ENCODE data around the gene PPIH. TPM values are rescaled to one million over a fixed set of nuclear protein-coding genes. Genes with fewer than 3 reads are reported as not detected.
A peak's percentile ranks its signal among the peaks of the same experiment; 100 is the strongest.

Gene PPIH
- total and polyA plus RNA-seq, 2 of the 13 experiments (the other 11 are each of a cell fraction or from before 2014, with no cell fraction given): 29.9 to 72.6 TPM

GRCh38 chr1:42657981-42658876 lies at the start of gene PPIH (continued):
- TF ChIP-seq STAT6 (CRISPR knock-in tag; IDR thresholded peaks at IDR 0.05; ENCODE audit: borderline replicate concordance) (peak; percentile 61; the same call in 1 of the 2 replicates), KDM1A (CRISPR knock-in tag; IDR thresholded peaks at IDR 0.05) (no peak), MTF2 (CRISPR knock-in tag; IDR thresholded peaks at IDR 0.05; ENCODE audit: borderline replicate concordance) (peak; percentile 83; the same call in 1 of the 2 replicates), GATAD2A (CRISPR knock-in tag; IDR thresholded peaks at IDR 0.05) (peak; percentile 33; the same call in 1 of the 2 replicates), SALL2 (CRISPR knock-in tag; IDR thresholded peaks at IDR 0.05) (no peak), ZKSCAN1 (IDR thresholded peaks at IDR 0.05; ENCODE audit: low read length) (no peak), ZNF143 (CRISPR knock-in tag; IDR thresholded peaks at IDR 0.05) (peak; percentile 49; the same call in 1 of the 2 replicates), RFXANK (CRISPR knock-in tag; IDR thresholded peaks at IDR 0.05) (0 out of 2 replicates have a peak, but pooled peaks have one; percentile 31), ZBTB1 (CRISPR knock-in tag; IDR thresholded peaks at IDR 0.05; ENCODE audit: borderline replicate concordance) (no peak), ZFAT (CRISPR knock-in tag; conservative IDR thresholded peaks at IDR 0.05) (no peak), POGZ (CRISPR knock-in tag; IDR thresholded peaks at IDR 0.05) (peak; percentile 89), MTF1 (CRISPR knock-in tag; IDR thresholded peaks at IDR 0.05) (no peak), ZKSCAN8 (CRISPR knock-in tag; IDR thresholded peaks at IDR 0.05; ENCODE audit: borderline replicate concordance) (no peak), KMT2B (CRISPR knock-in tag; IDR thresholded peaks at IDR 0.05) (peak; percentile 97), ZNF235 (CRISPR knock-in tag; IDR thresholded peaks at IDR 0.05; ENCODE audit: borderline replicate concordance) (no peak), KLF6 (CRISPR knock-in tag; IDR thresholded peaks at IDR 0.05) (no peak; the same call in 1 of the 2 replicates), ZNF557 (CRISPR knock-in tag; IDR thresholded peaks at IDR 0.05) (no peak), ZNF572 (CRISPR knock-in tag; IDR thresholded peaks at IDR 0.05) (peak; percentile 84; the same call in 1 of the 2 replicates), BORCS8-MEF2B (CRISPR knock-in tag; IDR thresholded peaks at IDR 0.05) (peak; percentile 90), ZNF776 (CRISPR knock-in tag; IDR thresholded peaks at IDR 0.05) (no peak), ZNF17 (CRISPR knock-in tag; IDR thresholded peaks at IDR 0.05) (no peak), HNF4G (IDR thresholded peaks at IDR 0.05; ENCODE audit: borderline replicate concordance, low read depth, low read length) (peak; percentile 54; the same call in 1 of the 2 replicates), HNF4G (CRISPR knock-in tag; IDR thresholded peaks at IDR 0.05; ENCODE audit: borderline replicate concordance, low read depth) (no peak), TBX3 (IDR thresholded peaks at IDR 0.05; ENCODE audit: borderline replicate concordance) (peak; percentile 38; the same call in 1 of the 2 replicates), HNF4A (CRISPR knock-in tag; IDR thresholded peaks at IDR 0.05) (peak; percentile 60), CHCHD3 (CRISPR knock-in tag; IDR thresholded peaks at IDR 0.05) (no peak), ELF3 (CRISPR knock-in tag; IDR thresholded peaks at IDR 0.05) (peak; percentile 85)
- TF ChIP-seq, protein P1, sequence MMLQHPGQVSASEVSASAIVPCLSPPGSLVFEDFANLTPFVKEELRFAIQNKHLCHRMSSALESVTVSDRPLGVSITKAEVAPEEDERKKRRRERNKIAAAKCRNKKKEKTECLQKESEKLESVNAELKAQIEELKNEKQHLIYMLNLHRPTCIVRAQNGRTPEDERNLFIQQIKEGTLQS (CRISPR knock-in tag; IDR thresholded peaks at IDR 0.05): no peak
- TF ChIP-seq, protein P2, sequence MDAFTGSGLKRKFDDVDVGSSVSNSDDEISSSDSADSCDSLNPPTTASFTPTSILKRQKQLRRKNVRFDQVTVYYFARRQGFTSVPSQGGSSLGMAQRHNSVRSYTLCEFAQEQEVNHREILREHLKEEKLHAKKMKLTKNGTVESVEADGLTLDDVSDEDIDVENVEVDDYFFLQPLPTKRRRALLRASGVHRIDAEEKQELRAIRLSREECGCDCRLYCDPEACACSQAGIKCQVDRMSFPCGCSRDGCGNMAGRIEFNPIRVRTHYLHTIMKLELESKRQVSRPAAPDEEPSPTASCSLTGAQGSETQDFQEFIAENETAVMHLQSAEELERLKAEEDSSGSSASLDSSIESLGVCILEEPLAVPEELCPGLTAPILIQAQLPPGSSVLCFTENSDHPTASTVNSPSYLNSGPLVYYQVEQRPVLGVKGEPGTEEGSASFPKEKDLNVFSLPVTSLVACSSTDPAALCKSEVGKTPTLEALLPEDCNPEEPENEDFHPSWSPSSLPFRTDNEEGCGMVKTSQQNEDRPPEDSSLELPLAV (CRISPR knock-in tag; conservative IDR thresholded peaks at IDR 0.05; ENCODE audit: low read depth): no peak
